Kidney (tissue), 14 donors: Measurements from ENCODE around the gene ZBTB7C. TPM values are rescaled to one million over a fixed set of nuclear protein-coding genes. Genes with fewer than 3 reads are reported as not detected.
A peak's percentile ranks its signal among the peaks of the same experiment; 100 is the strongest.

ENCODE experiments used
- DNase-seq, 5 donors: peaks; one replicate each; pipeline ENCODE4 v3.0.0-alpha.2; 2013 to 2020
- FAIRE-seq: peaks from 2 replicates; lab custom pipeline; 2012; peaks lifted over from hg19 to GRCh38; lab: Jason Lieb, UNC
- H3K27ac ChIP-seq, 2 donors: one replicate each; pipeline ENCODE4 v1.7.0; 2013; ENCODE audit warnings: low read depth in 2 of 2, low read length in 2 of 2, inconsistent platforms in 1 of 2
- H3K27me3 ChIP-seq: one replicate; pipeline ENCODE4 v1.7.1; 2013; ENCODE audit warnings: low read length, inconsistent platforms; ENCODE audit not compliant: control insufficient read depth, insufficient read depth
- H3K36me3 ChIP-seq, 3 donors: one replicate each; pipeline versions ENCODE4 v1.7.0 to v1.7.1; 2013; ENCODE audit warnings: low read length in 3 of 3, control low read depth in 1 of 3, inconsistent platforms in 1 of 3; ENCODE audit not compliant: insufficient read depth in 3 of 3, control insufficient read depth in 2 of 3
- H3K4me1 ChIP-seq, 3 donors: one replicate each; pipeline versions ENCODE4 v1.7.0 to v1.7.1; 2013; ENCODE audit warnings: low read length in 3 of 3, inconsistent platforms in 1 of 3, low read depth in 1 of 3; ENCODE audit not compliant: control insufficient read depth in 2 of 3, insufficient read depth in 2 of 3
- H3K4me3 ChIP-seq, 3 donors: one replicate each; pipeline versions ENCODE4 v1.7.0 to v1.8.1; 2013; ENCODE audit warnings: low read length in 3 of 3, control low read depth in 1 of 3, inconsistent platforms in 1 of 3
- H3K9ac ChIP-seq, 3 donors: one replicate each; pipeline versions ENCODE4 v1.7.0 to v1.7.1; 2013; ENCODE audit warnings: low read length in 3 of 3, control low read depth in 1 of 3, inconsistent platforms in 1 of 3
- H3K9me3 ChIP-seq, 3 donors: one replicate each; pipeline versions ENCODE4 v1.7.0 to v1.7.1; 2013; ENCODE audit warnings: low read length in 3 of 3, control low read depth in 1 of 3, inconsistent platforms in 1 of 3; ENCODE audit not compliant: control insufficient read depth in 2 of 3, insufficient read depth in 1 of 3
- intact Hi-C: fragments of 100-400 bp; cut with DNase I; formaldehyde crosslinking; loops from one replicate; pipeline ENCODE4 v1.11.1; 2022
- polyA plus RNA-seq: library from polyadenylated mRNA; stranded (reverse); fragments of 350-450 nt; fragmentation: Illumina TruSeq; extraction: RNeasy Lipid Tissue Mini Kit (QIAGEN cat#74804); gene quantifications from one replicate; pipeline ENCODE4 v1.2.3, GENCODE V29; 2014; ENCODE audit warnings: low read depth, low replicate concordance; ENCODE audit not compliant: insufficient read depth
- total RNA-seq: library from RNA; stranded (reverse); fragmentation: NEBNext Ultra II Directional; extraction: Animal tissue kit (Norgen Biotek cat#: 25700); gene quantifications from one replicate; pipeline ENCODE4 v1.2.1, GENCODE V29; 2021
- TF ChIP-seq, protein P1 (sequence below): IDR thresholded peaks from 3 replicates; pipeline ENCODE4 v1.5.1; 2012; ENCODE audit warnings: mild to moderate bottlenecking, moderate library complexity, borderline replicate concordance; ENCODE audit not compliant: insufficient read depth; ENCODE audit errors: extremely low read depth
- donor health status: control.
- donor health status: control.
- donor health status: control.
- donor health status: control.
- donor health status: control.
- donor health status: DM: yes; HTN: yes; CAD: no.
- donor health status: Normal renal cell carcinoma (clear cell type).

The ZBTB7C gene
- total and polyA plus RNA-seq, 2 donors from 2014 or later, result 1.8 to 13.8 TPM

DNA sequence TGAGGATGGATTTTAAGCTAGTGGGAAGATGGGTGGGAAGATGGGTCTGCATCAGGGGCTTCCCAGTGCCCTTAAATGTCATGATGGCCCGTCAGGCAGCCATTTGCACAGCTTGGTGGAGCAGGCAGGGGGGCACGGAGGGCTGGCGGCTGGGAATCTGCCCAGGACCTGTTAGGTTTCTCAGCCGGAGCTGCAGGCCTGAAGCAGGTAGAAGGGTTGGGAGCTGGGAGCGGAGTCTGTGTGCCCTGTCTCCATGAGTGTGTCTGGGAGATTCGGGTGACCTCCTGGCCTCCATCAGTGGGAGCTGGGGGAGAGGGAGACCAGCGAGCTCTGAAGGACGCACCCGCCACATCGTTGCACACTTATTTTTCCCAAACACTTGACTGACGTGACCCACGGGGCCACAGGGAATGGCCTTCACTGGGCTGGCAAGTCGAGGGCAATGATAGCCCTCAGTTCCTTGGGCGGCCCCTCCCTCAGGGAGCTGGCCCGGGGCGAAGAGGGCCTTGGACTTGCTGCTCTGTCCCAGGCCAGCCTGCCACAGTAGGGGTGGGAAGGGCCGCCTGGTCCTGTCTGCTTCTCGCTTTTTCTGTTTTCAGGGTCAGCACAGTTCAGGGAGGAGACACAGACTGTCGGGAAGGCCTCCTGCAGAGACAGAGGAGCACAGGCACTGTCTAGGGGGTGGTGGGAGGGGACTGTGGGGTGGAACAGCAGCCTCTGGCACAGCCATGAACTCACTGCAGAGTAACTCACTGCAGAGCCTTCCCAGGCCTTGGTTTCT lies 236.8 kb downstream of the ZBTB7C start:
- no peaks in the 10 kb centered on the region for H3K9me3 ChIP-seq
- H3K4me1 ChIP-seq, result peaks cover 0 to 3% (median 0%) of the 10 kb centered on the region in 3 donors
- H3K27ac ChIP-seq, result no peak overlapping the region
- no peak overlapping the region for H3K4me3 ChIP-seq
- H3K27me3 ChIP-seq, result no peaks in the 10 kb centered on the region
- no peak for FAIRE-seq
- TF ChIP-seq, protein P1, sequence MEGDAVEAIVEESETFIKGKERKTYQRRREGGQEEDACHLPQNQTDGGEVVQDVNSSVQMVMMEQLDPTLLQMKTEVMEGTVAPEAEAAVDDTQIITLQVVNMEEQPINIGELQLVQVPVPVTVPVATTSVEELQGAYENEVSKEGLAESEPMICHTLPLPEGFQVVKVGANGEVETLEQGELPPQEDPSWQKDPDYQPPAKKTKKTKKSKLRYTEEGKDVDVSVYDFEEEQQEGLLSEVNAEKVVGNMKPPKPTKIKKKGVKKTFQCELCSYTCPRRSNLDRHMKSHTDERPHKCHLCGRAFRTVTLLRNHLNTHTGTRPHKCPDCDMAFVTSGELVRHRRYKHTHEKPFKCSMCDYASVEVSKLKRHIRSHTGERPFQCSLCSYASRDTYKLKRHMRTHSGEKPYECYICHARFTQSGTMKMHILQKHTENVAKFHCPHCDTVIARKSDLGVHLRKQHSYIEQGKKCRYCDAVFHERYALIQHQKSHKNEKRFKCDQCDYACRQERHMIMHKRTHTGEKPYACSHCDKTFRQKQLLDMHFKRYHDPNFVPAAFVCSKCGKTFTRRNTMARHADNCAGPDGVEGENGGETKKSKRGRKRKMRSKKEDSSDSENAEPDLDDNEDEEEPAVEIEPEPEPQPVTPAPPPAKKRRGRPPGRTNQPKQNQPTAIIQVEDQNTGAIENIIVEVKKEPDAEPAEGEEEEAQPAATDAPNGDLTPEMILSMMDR, result no peak
- H3K9ac ChIP-seq, result no peak overlapping the region
- intact Hi-C loops, result no loop called here
- DNase-seq, result peak in 2 of 5 donors; percentile 44 to 52
- no peaks in the 10 kb centered on the region for H3K36me3 ChIP-seq

GRCh38 chr18:48171490-48172188 lies 237.5 kb downstream of the ZBTB7C start:
- no peaks in the 10 kb centered on the region for H3K36me3 ChIP-seq
- no peak overlapping the region for H3K27ac ChIP-seq
- intact Hi-C loops, result no loop called here
- TF ChIP-seq, protein P1, result no peak
- peak in 1 of 5 donors; percentile 23 for DNase-seq
- H3K4me1 ChIP-seq, result peaks cover 0 to 5% (median 0%) of the 10 kb centered on the region in 3 donors
- no peaks in the 10 kb centered on the region for H3K9me3 ChIP-seq
- no peak overlapping the region for H3K9ac ChIP-seq
- no peaks in the 10 kb centered on the region for H3K27me3 ChIP-seq
- H3K4me3 ChIP-seq, result no peak overlapping the region
- FAIRE-seq, result no peak

DNA sequence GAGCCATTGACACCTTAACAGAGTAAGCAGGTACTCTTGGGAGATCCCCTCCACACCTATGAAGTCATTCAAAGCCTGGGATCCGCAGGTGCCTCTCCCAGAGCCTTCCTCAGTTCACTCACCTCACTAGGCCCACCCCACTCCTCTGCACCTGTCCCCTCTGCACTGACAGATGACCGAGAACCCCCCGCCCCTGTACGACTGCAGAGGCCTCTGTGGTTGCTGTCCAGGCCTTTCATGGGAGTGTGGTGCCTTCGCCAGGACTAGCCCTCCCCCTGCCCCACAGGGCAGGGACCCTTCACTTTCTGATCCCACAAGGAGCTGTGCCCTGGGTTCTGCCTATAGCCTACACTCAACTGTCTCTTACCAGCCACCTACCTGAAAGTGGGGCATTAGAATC lies 238.5 kb downstream of the ZBTB7C start:
- no peak for DNase-seq
- FAIRE-seq, result no peak
- no peaks in the 10 kb centered on the region for H3K36me3 ChIP-seq
- TF ChIP-seq, protein P1, result no peak
- H3K4me3 ChIP-seq, result no peak overlapping the region
- H3K9me3 ChIP-seq, result no peaks in the 10 kb centered on the region
- H3K27me3 ChIP-seq, result no peaks in the 10 kb centered on the region
- no peak overlapping the region for H3K9ac ChIP-seq
- peaks cover 0 to 9% (median 0%) of the 10 kb centered on the region in 3 donors for H3K4me1 ChIP-seq
- intact Hi-C loops, result no loop called here
- H3K27ac ChIP-seq, result no peak overlapping the region
